Spinal cord (tissue), 10 donors: ENCODE results near the gene NPPA. TPM values are rescaled to one million over a fixed set of nuclear protein-coding genes. Genes with fewer than 3 reads are reported as not detected.

ENCODE experiments used
- DNase-seq, 6 donors: peaks; one replicate each; pipeline versions ENCODE4 v3.0.0 to v3.0.0-alpha.2; 2013 to 2015; ENCODE audit warnings: low spot score in 6 of 6, low read depth in 4 of 6
- H3K27ac ChIP-seq: one replicate; pipeline ENCODE4 v1.5.1; 2013; ENCODE audit warnings: low read depth, low read length, control low read depth
- H3K27me3 ChIP-seq: one replicate; pipeline ENCODE4 v1.6.1; 2013; ENCODE audit warnings: low read length; ENCODE audit not compliant: control insufficient read depth, insufficient read depth
- H3K36me3 ChIP-seq: one replicate; pipeline ENCODE4 v1.6.1; 2013; ENCODE audit warnings: low read length; ENCODE audit not compliant: control insufficient read depth, insufficient read depth
- H3K4me1 ChIP-seq: one replicate; pipeline ENCODE4 v1.6.1; 2013; ENCODE audit warnings: low read length; ENCODE audit not compliant: control insufficient read depth, insufficient read depth
- H3K4me3 ChIP-seq: one replicate; pipeline ENCODE4 v1.5.1; 2013; ENCODE audit warnings: low read depth, low read length, control low read depth
- H3K9me3 ChIP-seq: one replicate; pipeline ENCODE4 v1.6.1; 2013; ENCODE audit warnings: low read length; ENCODE audit not compliant: control insufficient read depth, insufficient read depth
- WGBS: methylation state at CpG from one replicate; pipeline ENCODE4 v1.1.5; 2013; ENCODE audit warnings: missing lambda C conversion rate; ENCODE audit not compliant: insufficient coverage; 5-methylcytosine and 5-hydroxymethylcytosine counted together
- polyA plus RNA-seq, 2 donors: library from polyadenylated mRNA; unstranded; fragments of 120-200 nt; gene quantifications; one replicate each; pipeline ENCODE4 v1.2.1, GENCODE V29; 2013; ENCODE audit not compliant: insufficient read length in 2 of 2
- total RNA-seq, 2 donors: library from RNA; depleted of rRNA in 1 of 2; stranded (reverse); fragments of 120-200 nt in 1 of 2; fragments of >200 nt in 1 of 2; gene quantifications; one replicate each; pipeline versions ENCODE4 v1.2.3 to v1.2.4, GENCODE V29; 2013 to 2014
- donor health status: healthy.

Gene NPPA
- total and polyA plus RNA-seq, 4 donors, result 0.61 to 5.0 (median 2.8) TPM

DNA sequence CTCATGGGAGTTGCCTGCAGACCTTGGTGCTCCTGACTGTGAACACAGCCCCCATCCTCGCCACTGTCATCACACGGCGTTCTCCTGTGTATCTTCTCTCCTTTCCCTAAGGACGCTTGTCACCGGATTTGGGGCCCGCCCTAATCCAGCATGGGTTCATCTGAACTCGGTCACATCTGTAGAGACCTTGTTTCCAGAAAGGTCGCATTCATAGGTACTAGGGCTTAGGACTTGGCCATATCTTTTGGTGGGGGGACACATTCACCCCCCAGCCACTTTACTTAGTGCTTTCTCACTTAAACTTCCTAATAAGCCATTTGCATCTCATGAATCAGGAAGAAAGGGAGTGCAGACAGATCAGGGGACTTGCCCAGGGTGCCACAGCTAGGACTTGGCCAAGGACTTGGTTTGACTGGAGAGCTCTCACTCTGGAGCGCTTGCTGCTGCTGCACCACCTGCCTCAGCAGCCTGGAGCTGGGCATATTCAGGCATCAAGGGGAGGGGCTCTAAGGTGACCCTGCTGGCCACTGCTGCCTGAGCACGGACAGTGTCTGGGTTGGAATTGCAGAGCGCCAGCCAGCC, 9.7 kb downstream of the NPPA start:
- WGBS, result 82% methylated on average over 9 of the region's 11 CpGs
- H3K36me3 ChIP-seq, result peaks cover 96% of the 10 kb centered on the region

DNA sequence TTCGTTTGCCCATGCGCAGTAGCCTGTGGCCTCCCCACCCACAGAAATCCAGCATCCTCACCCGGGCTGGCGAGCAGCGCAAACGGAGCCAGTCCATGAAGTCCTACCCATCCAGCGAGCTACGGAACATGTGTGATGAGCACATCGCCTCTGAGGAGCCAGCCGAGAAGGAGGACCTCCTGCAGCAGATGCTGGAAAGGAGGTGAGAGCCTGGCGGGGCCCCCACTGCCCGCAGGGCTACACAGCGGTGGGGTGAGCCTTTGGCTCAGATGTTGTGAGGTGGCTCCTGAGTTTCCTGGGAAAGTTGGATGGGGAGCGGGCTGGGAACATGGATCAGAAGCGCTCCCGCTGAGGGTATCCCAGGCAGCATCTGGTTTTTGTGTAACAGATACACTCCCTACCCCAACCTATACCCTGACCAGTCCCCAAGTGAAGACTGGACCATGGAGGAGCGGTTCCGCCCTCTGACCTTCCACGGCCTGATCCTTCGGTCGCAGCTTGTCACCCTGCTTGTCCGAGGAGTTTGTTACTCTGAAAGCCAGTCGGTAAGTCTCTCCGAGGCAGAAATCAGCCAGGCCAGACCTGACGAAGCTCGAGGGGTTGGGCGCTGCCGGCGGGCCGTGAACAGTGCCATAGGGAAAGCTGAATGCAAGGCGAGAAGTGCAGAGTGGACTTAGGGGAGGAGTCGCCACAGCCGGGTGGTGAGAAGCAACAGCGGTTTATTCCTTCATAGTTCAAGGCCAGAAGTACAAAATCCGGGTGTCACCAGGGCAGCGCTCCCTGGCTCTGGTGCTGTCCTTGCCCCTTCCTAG, 10.4 kb downstream of the NPPA start:
- DNase-seq, result no peak
- WGBS, result 91% methylated on average over 33 of the region's 36 CpGs
- H3K36me3 ChIP-seq, result peaks cover 94% of the 10 kb centered on the region
- H3K27me3 ChIP-seq, result no peaks in the 10 kb centered on the region
- H3K9me3 ChIP-seq, result no peaks in the 10 kb centered on the region
- peaks cover 8% of the 10 kb centered on the region for H3K4me1 ChIP-seq
- H3K4me3 ChIP-seq, result no peak overlapping the region
- H3K27ac ChIP-seq, result no peak overlapping the region

More for the DNA sequence above, 9.7 kb downstream of the NPPA start:
- DNase-seq, result no peak
- Histone ChIP-seq H3K9me3 (no peaks in the 10 kb centered on the region), H3K27ac (no peak overlapping the region), H3K27me3 (no peaks in the 10 kb centered on the region), H3K4me1 (peaks cover 15% of the 10 kb centered on the region), H3K4me3 (no peak overlapping the region)

DNA sequence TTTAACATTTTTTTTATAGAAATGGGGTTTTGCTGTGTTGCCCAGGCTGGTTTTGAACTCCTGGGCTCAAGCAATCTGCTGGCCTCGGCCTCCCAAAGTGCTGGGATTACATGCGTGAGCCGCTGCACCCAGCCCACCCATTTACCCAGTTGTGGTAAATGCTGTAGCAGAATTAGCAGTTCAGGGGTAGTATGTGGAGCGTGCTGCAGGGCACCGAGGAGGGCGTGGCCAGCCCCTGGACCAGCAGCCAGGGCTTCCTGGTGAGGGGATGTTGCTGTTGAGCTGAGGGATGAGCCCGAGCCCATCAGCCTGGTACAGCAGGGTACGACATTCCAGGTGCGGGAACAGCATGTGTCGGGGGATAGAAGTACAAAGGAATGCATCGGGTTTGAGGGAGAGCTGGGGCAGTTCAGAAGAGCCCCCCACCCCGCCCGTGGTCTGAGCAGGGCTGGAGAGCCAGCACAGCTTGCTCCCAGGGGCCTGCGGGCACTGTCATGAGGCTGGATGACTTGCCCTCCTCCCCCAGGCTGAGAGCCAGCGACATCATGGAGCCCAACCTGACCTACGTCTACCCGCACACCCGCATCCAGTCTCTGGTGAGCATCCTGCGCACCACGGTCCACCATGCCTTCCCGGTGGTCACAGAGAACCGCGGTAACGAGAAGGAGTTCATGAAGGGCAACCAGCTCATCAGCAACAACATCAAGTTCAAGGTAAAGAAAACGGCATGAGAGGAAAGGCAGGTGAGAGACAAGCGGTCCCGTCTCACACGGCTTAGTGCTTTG, 11.9 kb downstream of the NPPA start:
- no peak for DNase-seq
- no peak overlapping the region for H3K27ac ChIP-seq

DNA sequence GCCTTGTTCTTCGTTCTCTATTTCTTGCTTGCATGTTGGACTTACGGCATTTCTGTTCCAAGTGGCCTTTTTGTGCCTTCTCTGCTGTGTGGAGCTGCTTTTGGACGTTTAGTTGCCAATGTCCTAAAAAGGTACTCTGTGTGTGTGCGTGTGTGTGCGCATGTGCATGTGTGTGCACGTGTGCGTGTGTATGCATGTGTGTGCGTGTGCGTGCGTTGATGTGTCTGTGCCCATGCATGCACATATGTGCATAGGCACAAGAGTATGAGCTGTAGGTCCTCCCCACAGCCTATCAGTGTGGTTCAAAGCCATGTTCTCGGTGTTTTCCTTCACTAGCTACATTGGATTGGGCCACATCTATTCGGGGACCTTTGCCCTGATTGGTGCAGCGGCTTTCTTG, 13.7 kb downstream of the NPPA start:
- Histone ChIP-seq H3K27ac (no peak overlapping the region), H3K4me3 (no peak overlapping the region), H3K36me3 (peaks cover 85% of the 10 kb centered on the region), H3K4me1 (no peaks in the 10 kb centered on the region), H3K27me3 (no peaks in the 10 kb centered on the region), H3K9me3 (no peaks in the 10 kb centered on the region)
- DNase-seq, result no peak
- WGBS, result 94% methylated on average over 13 of the region's 13 CpGs

More for the DNA sequence above, 11.9 kb downstream of the NPPA start:
- H3K9me3 ChIP-seq, result no peaks in the 10 kb centered on the region
- H3K27me3 ChIP-seq, result no peaks in the 10 kb centered on the region
- no peak overlapping the region for H3K4me3 ChIP-seq
- WGBS, result 97% methylated on average over 24 of the region's 28 CpGs
- H3K4me1 ChIP-seq, result no peaks in the 10 kb centered on the region
- H3K36me3 ChIP-seq, result peaks cover 88% of the 10 kb centered on the region

DNA sequence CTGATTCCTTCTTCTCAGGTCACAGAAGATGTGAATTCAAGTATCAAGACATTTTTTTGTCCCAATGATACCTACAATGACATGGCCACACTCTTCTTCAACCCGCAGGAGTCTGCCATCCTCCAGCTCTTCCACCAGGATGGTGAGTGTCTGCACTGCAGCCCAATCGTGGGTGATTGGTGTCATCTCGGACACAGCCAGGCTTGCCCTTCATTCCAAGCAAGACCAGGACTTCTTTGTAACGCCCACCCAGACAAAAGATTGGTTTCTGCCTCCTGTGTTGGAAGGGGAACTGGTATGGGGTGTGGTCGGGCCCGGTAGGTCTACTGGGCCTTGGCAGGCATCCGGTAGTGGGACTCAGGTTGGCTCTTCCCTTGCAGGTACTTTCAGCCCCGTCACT, 14.1 kb downstream of the NPPA start:
- 91% methylated on average over 7 of the region's 8 CpGs for WGBS
- Histone ChIP-seq H3K27ac (no peak overlapping the region), H3K4me3 (no peak overlapping the region), H3K4me1 (no peaks in the 10 kb centered on the region), H3K9me3 (no peaks in the 10 kb centered on the region), H3K36me3 (peaks cover 86% of the 10 kb centered on the region), H3K27me3 (no peaks in the 10 kb centered on the region)
- DNase-seq, result no peak

DNA sequence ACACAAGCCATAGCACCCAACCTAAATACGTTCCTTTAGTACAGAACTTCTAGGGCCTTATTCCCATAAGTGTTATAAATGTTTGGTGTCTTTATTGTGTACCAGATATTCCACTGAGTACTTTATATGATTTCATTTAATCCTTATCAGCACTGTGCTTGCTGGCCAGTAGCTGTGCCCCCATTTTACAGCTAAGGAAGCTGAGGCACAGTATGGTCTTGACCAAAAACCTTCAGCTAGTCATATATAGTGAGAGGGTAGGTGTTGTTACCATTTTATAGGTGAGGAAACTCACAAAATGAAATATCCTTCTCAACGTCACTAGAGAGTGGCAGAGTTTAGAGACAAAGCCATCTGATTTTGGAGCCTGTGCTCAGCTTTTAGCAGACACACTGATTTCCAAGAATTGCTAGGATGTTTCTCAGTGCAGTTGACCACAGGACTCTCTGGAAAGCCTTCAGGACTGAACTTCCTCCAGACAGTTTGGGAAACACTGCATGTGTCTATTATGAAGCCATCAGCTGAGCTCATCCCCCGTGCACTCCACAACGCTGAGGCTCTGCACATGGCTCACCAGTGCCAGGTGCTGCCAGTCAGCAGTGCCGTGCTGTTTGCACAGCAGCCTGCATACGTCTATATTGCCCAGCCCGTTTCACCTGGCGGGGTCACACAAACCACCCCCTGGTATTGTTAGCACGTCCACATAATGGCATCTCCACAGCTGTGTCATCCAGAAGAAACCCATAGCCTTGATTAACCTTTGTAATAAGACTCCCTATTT, 15.4 kb downstream of the NPPA start:
- H3K4me1 ChIP-seq, result no peaks in the 10 kb centered on the region
- no peaks in the 10 kb centered on the region for H3K27me3 ChIP-seq
- 92% methylated on average over 8 of the region's 9 CpGs for WGBS
- no peak overlapping the region for H3K4me3 ChIP-seq
- peaks cover 86% of the 10 kb centered on the region for H3K36me3 ChIP-seq
- no peaks in the 10 kb centered on the region for H3K9me3 ChIP-seq
- no peak for DNase-seq
- H3K27ac ChIP-seq, result no peak overlapping the region

DNA sequence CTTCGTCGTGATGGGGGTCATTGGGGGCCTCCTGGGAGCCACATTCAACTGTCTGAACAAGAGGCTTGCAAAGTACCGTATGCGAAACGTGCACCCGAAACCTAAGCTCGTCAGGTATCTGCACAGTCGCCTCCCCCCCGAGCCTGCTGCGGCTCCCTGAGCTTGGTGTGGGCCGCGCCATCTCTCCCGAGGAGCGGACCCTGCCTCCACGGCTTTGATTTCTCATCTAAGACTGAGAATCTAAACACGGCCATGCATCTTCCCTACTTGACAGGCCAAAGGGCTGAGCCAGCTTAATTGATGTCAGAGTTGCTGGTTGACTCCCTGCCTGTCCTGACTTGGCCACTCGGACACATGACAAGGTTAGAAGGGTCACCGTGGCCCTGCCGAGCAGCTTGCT, 19.1 kb downstream of the NPPA start:
- Histone ChIP-seq H3K9me3 (no peaks in the 10 kb centered on the region), H3K4me3 (no peak overlapping the region), H3K4me1 (no peaks in the 10 kb centered on the region), H3K27me3 (no peaks in the 10 kb centered on the region), H3K36me3 (peaks cover 80% of the 10 kb centered on the region), H3K27ac (no peak overlapping the region)
- no peak for DNase-seq
- WGBS, result 91% methylated on average over 18 of the region's 19 CpGs

DNA sequence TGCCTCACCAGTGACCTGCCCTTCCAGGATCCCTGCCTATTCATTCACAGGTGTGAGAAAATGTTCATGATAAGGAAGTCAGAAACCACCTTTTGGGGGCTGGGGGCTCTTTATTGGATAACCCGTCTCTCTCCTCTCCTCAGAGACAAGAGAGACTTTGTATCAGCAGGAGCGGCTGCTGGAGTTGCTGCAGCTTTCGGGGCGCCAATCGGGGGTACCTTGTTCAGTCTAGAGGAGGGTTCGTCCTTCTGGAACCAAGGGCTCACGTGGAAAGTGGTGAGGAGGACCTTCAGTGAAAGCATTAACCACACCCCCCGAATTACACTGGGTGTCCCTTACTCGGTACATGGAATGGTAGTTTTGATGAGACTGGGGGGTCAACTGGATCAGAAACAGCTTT, 20.6 kb downstream of the NPPA start:
- no peak overlapping the region for H3K27ac ChIP-seq
- no CpG with 5 or more reads among the region's 9 CpGs for WGBS
- no peak for DNase-seq

DNA sequence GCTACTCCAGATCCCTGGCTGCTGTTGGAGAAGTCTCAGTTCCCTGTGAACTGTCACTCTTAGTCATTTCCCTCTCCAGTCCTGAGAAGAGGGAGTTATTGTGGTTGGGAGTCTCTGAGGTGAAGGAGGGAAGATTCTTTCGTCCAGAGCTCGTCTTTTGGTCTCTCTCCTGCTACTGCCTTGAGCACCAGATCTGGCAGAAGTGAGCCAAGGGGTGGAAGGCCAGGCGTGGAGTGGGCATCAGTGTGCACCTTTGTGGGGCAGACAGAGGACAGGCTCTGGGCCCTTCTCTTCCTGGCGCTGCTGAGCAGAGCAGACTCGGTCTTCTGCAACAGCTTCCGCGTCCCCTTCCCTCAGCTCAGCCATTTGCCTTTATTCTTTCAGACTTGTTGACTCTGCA, 22.5 kb downstream of the NPPA start:
- 94% methylated on average over 7 of the region's 7 CpGs for WGBS
- H3K27me3 ChIP-seq, result no peaks in the 10 kb centered on the region
- no peak overlapping the region for H3K4me3 ChIP-seq
- H3K9me3 ChIP-seq, result no peaks in the 10 kb centered on the region
- H3K27ac ChIP-seq, result no peak overlapping the region
- DNase-seq, result no peak
- no peaks in the 10 kb centered on the region for H3K4me1 ChIP-seq
- H3K36me3 ChIP-seq, result peaks cover 87% of the 10 kb centered on the region

More for the DNA sequence above, 20.6 kb downstream of the NPPA start:
- H3K4me1 ChIP-seq, result no peaks in the 10 kb centered on the region
- no peaks in the 10 kb centered on the region for H3K27me3 ChIP-seq
- H3K9me3 ChIP-seq, result no peaks in the 10 kb centered on the region
- peaks cover 84% of the 10 kb centered on the region for H3K36me3 ChIP-seq
- no peak overlapping the region for H3K4me3 ChIP-seq
